SK-N-SH treated with all-trans-retinoic acid at 6 μM for 48 hours (cell line): ENCODE results near the gene CCDC190.

Experiments
- OSR1 ChIP-seq: fragments of 250-450 bp; sonication (Bioruptor Pico); IDR thresholded peaks from 2 replicates; pipeline ENCODE4 v1.8.0; 2022; ENCODE audit warnings: moderate library complexity, mild to moderate bottlenecking, inconsistent platforms
- PPARA ChIP-seq: fragments of 250-450 bp; sonication (Bioruptor Pico); IDR thresholded peaks from 2 replicates; pipeline ENCODE4 v1.5.0; 2020; ENCODE audit warnings: mild to moderate bottlenecking, borderline replicate concordance
- RARB ChIP-seq: fragments of 250-450 bp; sonication (Bioruptor Pico); IDR thresholded peaks from 2 replicates; pipeline ENCODE4 v1.8.0; 2021; ENCODE audit warnings: mild to moderate bottlenecking, moderate library complexity
- SNAI2 ChIP-seq: fragments of 250-450 bp; sonication (Bioruptor Pico); IDR thresholded peaks from 2 replicates; pipeline ENCODE4 v1.5.0; 2020; ENCODE audit warnings: mild to moderate bottlenecking, moderate library complexity
- TCF4 ChIP-seq: fragments of 250-450 bp; sonication (Bioruptor Pico); IDR thresholded peaks from 2 replicates; pipeline ENCODE4 v1.8.0; 2021; ENCODE audit warnings: mild to moderate bottlenecking, moderate library complexity, borderline replicate concordance
- ZC3H10 ChIP-seq: fragments of 250-450 bp; sonication (Bioruptor Pico); IDR thresholded peaks from 2 replicates; pipeline ENCODE4 v1.5.1; 2021; ENCODE audit warnings: mild to moderate bottlenecking, moderate library complexity
- ZFP3 ChIP-seq: fragments of 250-450 bp; sonication (Bioruptor Pico); IDR thresholded peaks from 2 replicates; pipeline ENCODE4 v1.5.0; 2020; ENCODE audit warnings: mild to moderate bottlenecking, moderate library complexity
- ZNF8 ChIP-seq: fragments of 450-650 bp; formaldehyde crosslinking; IDR thresholded peaks from 2 replicates; pipeline ENCODE4 v1.5.0; 2020; ENCODE audit warnings: mild to moderate bottlenecking, moderate library complexity
- TF ChIP-seq, protein P1 (sequence below): fragments of 250-450 bp; sonication (Bioruptor Pico); IDR thresholded peaks from 2 replicates; pipeline ENCODE4 v1.8.0; 2020; ENCODE audit warnings: mild to moderate bottlenecking, moderate library complexity, borderline replicate concordance

GRCh38 chr1:162873671-162874666 lies 13.0 kb upstream of the CCDC190 start:
- TF ChIP-seq OSR1 (CRISPR knock-in tag), result no peak
- TF ChIP-seq, protein P1, sequence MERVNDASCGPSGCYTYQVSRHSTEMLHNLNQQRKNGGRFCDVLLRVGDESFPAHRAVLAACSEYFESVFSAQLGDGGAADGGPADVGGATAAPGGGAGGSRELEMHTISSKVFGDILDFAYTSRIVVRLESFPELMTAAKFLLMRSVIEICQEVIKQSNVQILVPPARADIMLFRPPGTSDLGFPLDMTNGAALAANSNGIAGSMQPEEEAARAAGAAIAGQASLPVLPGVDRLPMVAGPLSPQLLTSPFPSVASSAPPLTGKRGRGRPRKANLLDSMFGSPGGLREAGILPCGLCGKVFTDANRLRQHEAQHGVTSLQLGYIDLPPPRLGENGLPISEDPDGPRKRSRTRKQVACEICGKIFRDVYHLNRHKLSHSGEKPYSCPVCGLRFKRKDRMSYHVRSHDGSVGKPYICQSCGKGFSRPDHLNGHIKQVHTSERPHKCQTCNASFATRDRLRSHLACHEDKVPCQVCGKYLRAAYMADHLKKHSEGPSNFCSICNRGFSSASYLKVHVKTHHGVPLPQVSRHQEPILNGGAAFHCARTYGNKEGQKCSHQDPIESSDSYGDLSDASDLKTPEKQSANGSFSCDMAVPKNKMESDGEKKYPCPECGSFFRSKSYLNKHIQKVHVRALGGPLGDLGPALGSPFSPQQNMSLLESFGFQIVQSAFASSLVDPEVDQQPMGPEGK (CRISPR knock-in tag), result no peak
- TF ChIP-seq ZFP3 (CRISPR knock-in tag), result no peak
- no peak for TF ChIP-seq RARB
- TF ChIP-seq ZC3H10 (CRISPR knock-in tag), result no peak
- no peak for TF ChIP-seq TCF4 (CRISPR knock-in tag)
- TF ChIP-seq PPARA (CRISPR knock-in tag), result no peak
- no peak for TF ChIP-seq ZNF8
- TF ChIP-seq SNAI2 (CRISPR knock-in tag), result no peak
